ENCODE measurements around the gene CD151.

The CD151 gene

GRCh38 chr11:832529-833113, at the start of gene CD151:
TSS of gene CD151 (plus strand) at chr11:832952. CDS start at chr11:836070, 3,118 bp downstream.
- peak; percentile 25 for DNase-seq

GRCh38 chr11:783581-784015, 49.2 kb upstream of the CD151 start:
- no peak for DNase-seq

- DNase-seq: no peak
Observed at GRCh38 chr11:786235-787083, 46.3 kb upstream of the CD151 start.

- no peak for DNase-seq
Observed at GRCh38 chr11:787084-787675, 45.6 kb upstream of the CD151 start.

GRCh38 chr11:788009-788640, 44.6 kb upstream of the CD151 start:
- no peak for DNase-seq

GRCh38 chr11:788953-789940, 43.5 kb upstream of the CD151 start:
- no peak for DNase-seq

GRCh38 chr11:789943-790342, 42.8 kb upstream of the CD151 start, which contains the start of gene CEND1:
TSS of gene CEND1 (minus strand) at chr11:790090. CDS start at chr11:788576, 1,514 bp downstream.
- no peak for DNase-seq

- no peak for DNase-seq
Observed at GRCh38 chr11:790721-791564, 41.8 kb upstream of the CD151 start.

- DNase-seq: no peak
Observed at GRCh38 chr11:791658-792534, 40.9 kb upstream of the CD151 start.

GRCh38 chr11:792535-792821, 40.3 kb upstream of the CD151 start:
- no peak for DNase-seq

GRCh38 chr11:792873-793272, 39.9 kb upstream of the CD151 start:
- no peak for DNase-seq

GRCh38 chr11:793556-793955, 39.2 kb upstream of the CD151 start:
- no peak for DNase-seq

- no peak for DNase-seq
Observed at GRCh38 chr11:794013-794765, 38.6 kb upstream of the CD151 start.

GRCh38 chr11:794766-795633, 37.8 kb upstream of the CD151 start:
- DNase-seq: no peak

- DNase-seq: peak; percentile 75
Observed at GRCh38 chr11:795634-796564, 36.9 kb upstream of the CD151 start.

GRCh38 chr11:796565-797295, 36.0 kb upstream of the CD151 start:
- DNase-seq: no peak
